ENCODE measurements around the gene SLC36A2.

DNA sequence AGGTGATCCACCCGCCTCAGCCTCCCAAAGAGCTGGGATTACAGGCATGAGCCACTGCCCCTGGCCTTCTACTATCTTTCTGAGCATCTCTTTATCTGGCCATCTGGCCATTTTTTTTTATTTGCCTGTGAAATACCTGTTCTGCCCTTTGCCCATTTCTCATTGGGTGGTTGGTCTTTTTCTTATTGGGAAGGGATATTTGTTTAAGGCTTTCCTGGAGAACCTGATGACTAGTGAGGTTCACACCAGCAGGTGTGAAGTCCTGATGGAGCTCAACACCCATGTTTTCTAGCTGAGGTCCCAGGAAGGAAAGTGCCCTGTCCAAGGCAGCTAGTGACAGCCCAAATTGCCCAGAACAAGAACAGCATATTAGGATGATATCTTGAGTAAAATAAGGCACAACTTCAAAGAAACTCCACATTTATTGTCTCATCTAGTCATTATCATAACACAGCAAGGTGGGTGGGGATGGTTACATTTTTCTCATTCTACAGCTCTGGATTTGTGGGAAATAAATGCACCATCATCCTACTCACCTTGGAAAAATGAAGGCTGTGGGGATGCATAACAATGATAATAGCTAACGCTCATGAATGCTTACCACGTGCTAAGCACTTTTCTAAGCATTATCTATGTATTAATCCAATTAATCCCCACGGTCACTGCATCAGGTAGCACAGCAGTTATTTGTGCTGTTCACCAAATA is 64.1 kb downstream of the SLC36A2 start:
- TF ChIP-seq CTCF (tag by site-specific recombination; IDR thresholded peaks at IDR 0.05) (no peak), ZNF354C (tag by site-specific recombination; IDR thresholded peaks at IDR 0.05; ENCODE audit: borderline replicate concordance, low read depth) (no peak), ZNF175 (tag by site-specific recombination; IDR thresholded peaks at IDR 0.05) (no peak), ZNF768 (tag by site-specific recombination; IDR thresholded peaks at IDR 0.05) (no peak), TSHZ1 (tag by site-specific recombination; IDR thresholded peaks at IDR 0.05; ENCODE audit: borderline replicate concordance) (no peak)

All from HEK293 (cell line).